ENCODE results near the gene METTL27.
A peak's percentile ranks its signal among the peaks of the same experiment; 100 is the strongest.
"Not testable (repeated sequence)": the region's sequence is repeated elsewhere in the genome, so short reads cannot be mapped to it uniquely, and the experiment has no call there.

METTL27 gene

DNA sequence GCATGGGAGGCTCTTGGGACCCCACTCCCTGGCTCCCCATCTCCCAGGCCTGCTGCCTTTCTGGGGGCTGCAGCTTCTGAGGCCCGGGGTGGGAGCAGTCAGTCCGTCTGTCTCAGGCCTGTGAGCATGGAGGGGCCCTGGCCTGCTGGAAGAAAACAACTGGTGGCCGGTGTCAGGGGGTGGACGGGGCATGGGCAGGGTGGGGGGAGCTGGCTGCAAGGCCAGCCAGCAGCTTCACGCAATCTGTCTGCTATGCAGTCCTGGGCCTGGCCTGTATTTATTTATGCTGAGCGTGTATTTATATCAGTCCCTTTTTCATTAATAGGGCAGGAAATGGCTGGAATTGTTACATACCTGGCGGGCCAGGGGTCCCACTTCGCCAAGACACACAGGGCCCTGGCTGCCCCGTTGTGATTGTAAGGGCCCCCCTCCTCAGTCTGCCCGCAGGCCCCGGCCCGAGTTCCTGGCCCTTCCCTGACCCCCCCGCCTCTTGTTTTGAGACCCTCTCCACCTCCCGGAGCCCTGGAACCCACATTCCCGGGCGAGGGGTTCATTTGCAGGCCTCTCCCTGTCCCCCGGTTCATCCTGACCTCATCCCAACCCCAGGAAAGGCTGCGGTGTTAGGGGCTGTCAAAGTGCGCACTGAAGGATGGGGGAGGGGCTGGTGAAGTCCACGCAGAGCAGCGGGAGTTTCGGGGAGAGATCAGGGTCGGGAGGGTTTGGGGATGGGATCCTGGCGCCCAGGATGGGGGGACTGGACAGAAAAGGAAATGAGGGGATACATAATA, 26.9 kb upstream of the METTL27 start:
- DNase-seq: no peak

DNA sequence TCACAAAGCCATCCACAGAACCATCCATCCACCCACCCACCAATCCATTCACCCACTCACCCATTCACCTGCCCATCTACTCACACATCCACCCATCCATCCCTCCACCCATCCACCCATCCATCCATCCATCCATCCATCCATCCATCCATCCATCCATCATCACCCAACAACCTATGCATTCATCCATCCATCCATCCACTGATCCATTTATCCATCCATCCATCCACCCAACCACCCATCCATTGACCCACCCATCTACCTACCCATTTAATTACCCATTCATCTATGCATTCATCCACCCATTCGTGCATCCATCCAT, 24.1 kb upstream of the METTL27 start:
- DNase-seq: no peak

DNA sequence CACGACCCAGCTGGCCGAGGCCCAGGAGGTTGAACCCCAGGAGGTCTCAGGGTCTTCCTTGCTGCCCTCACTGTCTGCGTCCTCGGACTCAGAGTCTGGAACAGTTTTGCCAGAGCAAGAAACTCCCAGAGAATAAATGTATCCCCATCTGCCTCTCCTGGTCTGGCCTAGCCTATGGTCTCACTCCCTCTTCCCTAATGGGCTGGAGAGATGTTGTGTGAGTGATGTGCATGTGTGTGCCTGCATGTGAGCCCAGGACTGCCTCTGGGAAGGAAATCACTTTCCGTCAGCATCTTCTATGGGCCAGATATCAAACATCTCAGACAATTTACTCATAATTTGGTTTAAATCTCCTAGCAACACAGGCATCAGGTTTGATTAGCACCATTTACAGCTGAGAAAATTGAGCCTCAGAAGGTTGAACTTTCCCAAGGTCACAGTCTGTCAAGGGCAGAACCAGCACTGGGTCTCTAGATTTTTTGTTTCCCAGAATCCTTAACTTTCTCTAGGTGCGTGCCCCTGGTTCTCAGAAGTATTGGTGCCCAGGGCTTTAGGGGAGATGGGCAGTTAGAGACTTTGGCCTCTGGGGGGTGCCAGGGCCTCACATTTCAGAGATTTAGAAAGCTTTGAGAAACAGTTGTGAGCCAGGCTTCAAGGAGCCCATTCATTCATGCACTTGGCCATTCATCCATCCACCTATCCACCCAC, 23.6 kb upstream of the METTL27 start:
- DNase-seq: no peak

DNA sequence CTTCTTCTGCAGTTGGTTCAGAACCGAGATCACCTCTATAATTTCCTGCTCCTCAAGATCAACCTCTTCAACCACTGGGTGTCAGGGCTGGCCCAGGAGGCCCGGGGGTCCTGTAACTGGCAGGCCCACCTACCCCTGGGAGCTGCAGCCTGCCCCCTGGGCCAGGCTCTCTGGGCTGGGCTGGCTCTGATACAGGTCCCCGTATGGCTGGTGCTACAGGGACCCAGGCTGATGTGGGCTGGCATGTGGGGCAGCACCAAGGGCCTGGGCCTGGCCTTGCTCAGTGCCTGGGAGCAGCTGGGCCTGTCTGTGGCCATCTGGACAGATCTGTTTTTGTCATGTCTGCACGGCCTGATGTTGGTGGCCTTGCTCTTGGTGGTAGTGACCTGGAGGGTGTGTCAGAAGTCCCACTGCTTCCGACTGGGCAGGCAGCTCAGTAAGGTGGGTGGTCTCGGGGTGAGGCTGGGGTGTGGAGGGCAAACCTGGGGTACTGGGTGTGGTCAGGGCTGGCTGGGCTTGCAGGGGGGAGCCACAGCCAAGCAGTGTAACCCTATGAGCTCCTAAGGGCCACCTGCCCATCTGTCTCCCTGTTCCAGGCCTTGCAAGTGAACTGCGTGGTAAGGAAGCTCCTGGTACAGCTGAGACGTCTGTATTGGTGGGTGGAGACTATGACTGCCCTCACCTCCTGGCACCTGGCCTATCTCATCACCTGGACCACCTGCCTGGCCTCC, 22.8 kb upstream of the METTL27 start:
- DNase-seq: no peak

DNA sequence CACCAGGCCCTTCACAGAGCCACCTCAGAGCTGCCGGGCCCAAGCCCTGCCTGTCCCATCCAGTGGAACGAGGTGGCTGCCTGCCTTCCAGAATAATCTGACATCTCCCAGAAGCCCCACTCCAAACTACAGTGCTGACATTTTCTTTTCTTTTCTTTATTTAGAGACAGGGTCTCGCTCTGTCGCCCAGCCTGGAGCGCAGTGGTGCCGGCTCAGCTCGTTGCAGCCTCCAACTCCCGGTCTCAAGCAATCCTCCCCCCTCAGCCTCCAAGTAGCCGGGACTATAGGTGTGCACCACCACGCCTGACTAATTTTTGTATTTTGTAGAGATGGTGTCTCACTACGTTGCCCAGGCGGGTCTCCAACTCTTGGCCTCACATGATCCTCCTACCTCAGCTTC, 19.0 kb upstream of the METTL27 start:
- no peak for DNase-seq

DNA sequence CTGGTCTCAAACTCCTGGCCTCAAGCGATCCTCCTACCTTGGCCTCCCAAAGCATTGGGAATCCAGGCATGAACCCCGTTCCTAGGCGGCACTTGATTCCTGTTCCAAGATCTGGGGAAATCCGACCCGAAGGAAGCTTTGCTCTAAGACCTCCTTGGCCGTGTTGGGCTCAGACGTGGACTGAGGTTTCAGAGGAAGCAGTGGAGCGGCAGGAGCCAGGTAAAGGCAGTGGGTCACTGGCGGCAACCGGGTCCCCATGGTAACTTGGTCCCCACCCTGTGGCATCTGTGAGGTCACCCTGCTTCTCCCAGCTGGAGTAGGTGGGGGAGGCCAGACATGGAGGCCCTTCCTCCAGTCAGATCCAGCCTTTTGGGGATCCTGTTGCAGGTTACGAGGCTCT, 18.5 kb upstream of the METTL27 start, which contains the start of gene TMEM270:
Gene TMEM270 (plus strand): TSS at position 301 of the 400 bp plus-strand sequence. CDS start 36 bp downstream, at position 337.
- no peak for DNase-seq

DNA sequence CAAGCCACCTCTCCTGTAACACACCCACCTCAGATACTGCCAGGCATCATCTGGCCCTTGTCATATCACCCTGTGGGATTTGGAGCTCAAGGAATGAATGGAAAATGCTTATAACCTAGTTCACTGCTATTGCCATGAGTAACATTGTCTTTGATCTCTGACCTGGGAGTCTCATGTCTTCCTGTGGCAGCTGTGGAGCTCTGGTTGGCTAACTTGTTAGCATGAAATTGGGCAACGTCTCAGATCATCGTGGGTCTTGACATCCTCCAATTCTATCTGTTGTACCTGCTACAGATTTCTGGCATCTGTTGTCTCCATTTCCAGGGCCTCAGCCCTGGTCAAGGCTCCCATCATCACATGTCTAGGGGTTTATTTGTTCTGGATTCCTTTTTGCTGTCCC, 16.5 kb upstream of the METTL27 start:
- DNase-seq: no peak

DNA sequence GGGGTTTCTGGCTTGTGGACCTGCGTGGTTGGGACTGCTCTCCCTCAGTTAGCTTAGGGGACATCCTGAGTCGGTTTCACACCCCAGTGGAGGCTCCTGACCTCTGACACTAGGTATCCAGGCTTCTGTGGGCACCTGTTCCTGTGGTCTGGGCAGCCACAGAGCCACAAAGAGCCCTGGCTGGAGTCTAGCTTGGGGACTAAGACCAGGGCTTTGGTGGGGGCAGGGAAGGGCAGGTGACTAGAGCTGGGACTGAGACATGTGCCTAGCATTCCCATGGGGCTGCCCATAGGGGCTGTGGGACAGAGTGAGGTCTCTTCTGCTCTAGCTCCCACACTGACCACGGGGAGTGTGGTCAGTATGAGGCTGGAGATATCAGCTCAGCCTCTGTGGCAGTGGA, 14.6 kb upstream of the METTL27 start:
- DNase-seq: no peak

DNA sequence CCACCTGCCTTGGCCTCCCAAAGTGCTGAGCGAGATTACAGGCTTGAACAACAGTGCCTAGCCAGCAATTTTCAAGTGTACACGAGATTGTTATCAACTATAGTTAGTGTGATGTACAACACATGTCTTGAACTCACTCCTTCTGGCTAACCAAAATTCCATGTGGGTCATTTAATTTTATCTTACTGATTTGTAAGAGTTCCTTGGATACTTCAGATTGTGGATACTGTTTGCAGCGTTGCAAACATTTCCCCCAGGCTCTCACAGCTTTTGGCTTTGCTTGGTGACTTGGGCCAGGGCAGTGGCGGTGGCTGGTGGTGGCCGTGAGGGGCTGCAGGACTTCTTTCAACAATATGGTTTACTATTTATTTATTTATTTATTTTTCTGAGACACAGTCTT, 10.2 kb upstream of the METTL27 start:
- no peak for DNase-seq

DNA sequence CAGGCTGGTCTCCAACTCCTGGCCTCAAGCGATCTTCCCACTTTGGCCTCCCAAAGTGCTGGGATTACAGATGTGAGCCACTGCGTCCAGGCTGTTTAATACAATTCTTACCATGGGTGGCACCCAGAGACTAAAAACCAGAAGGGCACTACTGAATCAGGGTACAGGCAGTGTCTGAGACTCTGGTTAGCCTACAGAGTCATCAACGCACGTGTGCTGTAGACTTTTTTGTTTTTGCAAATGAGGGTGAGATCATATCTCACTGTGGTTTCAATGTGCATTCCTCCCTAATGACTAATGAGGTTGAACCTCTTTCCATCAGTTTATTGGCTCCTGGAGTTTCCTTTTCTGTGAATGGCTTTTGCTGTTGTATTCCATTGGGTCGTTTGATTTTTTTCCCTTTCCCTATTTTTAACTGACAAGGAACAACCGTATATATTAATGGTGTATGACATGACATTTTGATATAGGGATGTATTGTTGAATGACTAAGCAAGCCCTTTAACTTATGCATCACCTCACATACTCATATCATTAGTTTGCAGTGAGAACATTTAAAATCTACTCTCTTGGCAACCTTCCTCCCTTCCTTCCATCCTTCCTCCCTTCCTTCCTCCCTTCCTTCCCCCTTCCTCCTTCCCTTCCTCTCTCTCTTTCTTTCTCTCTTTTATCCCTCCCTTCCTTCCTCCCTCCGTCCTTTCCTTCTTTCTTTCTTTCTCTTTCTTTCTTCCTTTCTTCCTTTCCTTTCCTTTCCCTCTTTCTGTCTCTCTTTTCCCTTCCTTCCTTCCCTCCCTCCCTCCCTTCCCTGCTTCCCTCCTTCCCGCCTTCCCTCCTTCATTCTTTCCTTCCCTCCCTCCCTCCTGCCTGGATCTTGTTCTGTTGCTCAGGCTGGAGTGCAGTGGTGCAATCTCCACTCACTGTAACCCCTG, 9.4 kb upstream of the METTL27 start:
- peak; percentile 31 for DNase-seq

DNA sequence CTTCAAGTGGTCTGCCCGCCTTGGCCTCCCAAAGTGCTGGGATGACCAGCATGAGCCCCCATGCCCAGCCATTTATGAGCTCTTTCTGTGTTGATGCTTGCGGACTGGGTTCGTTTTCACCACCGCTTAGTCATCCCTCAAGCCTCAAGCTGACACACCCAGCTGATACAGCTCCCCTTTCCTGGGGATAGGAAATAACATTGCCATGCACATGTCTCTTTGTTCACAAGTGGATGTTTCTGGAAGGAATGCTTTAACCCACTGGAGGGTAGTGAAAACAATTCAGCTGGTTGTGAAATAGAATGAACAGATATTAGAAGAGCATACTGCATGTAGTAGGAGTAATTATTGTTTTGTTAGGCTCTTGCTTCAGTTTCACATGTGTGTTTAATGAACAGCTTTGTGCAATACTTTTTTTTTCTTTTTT, 8.5 kb upstream of the METTL27 start:
- DNase-seq: no peak

DNA sequence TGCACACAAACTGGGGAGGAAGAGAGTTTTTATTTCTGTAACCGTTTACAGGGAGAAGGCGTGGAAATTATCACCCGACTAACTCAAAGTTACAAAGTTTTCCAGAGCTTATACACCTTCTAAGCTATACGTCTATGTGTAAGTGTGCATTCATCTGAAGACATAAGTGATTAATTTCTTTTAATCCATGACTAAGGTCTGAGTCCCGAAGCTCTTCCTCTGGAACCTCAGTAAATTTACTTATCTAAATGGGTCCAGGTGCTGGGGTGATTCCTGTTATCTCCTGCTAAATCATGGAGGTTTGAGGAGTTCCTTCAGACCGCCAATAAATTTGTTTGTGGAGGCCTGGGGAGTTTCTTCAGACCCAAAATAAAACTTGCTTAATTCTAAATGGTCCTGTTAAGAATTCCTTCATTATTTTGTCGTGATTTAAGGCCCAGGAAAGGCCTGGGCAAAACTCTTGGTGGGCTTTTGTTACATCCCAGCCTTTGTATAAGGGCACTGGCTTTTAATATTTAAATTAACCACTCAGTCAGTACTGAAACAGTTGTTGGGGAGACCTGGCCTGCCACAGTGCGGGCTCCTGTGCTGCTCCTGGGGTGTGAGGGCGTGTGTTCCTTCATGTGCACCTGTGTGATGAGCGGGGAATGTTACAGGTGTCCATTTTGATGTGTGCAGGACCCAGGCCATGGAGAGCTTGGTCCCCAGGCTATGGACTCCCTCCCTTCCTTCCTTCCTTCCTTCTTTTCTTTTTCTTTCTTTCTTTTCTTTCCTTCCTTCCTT, 5.8 kb upstream of the METTL27 start:
- DNase-seq: no peak

DNA sequence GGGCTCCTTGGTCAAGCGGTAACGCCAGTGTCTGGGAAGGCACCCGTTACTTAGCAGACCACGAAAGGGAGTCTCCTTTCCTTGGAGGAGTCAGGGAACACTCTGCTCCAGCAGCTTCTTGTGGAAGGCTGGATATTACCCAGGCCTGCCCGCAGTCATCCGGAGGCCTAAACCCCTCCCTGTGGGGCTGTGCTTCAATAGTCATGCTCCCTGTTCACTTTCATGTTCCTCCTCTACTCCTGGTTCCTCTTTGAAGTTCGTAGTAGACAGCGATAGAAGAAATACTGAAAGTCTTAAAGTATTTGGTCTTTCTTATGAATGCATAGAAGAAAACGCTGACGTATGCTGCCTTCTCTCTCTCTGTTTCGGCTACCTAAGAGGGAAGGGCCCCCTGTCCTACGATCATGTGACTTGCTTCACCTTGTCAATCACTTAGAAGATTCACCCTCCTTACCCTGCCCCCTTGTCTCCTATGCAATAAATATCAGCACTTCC, 3.4 kb upstream of the METTL27 start:
- DNase-seq: not testable (repeated sequence)

DNA sequence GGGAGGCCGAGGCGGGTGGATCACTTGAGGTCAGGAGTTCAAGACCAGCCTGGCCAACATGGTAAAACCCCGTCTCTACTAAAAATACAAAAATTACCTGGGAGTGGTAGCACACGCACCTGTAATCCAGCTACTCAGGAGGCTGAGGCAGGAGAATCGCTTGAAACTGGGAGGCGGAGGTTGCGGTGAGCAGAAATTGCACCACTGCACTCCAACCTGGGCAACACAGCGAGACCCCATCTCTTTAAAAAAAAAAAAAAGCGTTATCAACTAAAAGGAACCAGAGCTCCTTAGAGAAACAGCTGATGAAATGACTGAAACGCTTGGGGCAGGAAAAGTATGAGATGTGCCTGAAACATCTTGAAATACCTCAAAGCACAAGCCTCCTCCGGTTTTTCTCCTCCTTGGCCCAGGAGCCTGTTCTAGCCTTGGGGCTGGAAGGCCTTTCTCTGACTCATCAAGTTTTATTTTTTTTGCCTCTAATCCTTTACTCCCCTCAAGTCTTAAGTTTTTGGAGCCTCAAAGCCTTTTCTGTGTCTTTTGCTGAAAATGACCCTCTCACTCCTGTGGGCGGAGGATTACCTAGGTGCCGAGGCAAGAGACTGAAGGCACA, 2.6 kb upstream of the METTL27 start:
- no peak for DNase-seq

DNA sequence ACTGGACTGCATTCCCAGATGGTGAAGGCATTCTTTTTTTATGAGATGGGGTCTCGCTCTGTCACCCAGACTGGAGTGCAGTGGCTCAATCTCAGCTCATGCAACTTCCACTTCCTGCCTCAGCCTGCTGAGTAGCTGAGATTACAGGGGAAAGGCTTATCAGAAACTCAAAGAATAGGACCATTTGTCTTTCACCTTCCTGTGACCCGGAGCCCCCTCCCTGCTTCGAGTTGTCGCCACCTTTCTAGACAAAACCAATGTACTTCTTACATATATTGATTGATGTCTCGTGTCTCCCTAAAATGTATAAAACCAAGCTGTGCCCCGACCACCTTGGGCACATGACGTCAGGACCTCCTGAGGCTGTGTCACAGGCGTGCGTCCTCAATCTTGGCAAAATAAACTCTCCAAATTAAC, 1.8 kb upstream of the METTL27 start:
- no peak for DNase-seq

DNA sequence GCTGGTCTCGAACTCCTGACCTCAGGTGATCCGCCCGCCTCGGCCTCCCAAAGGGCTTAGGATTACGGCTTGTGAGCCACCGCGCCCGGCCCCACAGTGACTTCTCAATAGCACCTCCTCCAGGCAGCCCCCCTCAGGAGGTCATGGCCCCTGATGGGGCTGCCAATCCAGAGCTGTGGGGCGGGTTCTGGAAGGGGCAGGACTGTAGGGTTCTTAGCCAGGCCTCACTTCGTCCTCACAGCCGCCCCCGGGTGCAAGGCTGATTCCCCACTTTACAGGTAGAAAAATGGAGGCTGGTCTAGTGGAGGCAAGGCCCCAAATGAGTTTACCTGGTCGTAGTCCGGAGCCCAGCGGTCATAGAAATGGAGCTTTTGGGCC, 638 bp downstream of the METTL27 start:
- no peak for DNase-seq

DNA sequence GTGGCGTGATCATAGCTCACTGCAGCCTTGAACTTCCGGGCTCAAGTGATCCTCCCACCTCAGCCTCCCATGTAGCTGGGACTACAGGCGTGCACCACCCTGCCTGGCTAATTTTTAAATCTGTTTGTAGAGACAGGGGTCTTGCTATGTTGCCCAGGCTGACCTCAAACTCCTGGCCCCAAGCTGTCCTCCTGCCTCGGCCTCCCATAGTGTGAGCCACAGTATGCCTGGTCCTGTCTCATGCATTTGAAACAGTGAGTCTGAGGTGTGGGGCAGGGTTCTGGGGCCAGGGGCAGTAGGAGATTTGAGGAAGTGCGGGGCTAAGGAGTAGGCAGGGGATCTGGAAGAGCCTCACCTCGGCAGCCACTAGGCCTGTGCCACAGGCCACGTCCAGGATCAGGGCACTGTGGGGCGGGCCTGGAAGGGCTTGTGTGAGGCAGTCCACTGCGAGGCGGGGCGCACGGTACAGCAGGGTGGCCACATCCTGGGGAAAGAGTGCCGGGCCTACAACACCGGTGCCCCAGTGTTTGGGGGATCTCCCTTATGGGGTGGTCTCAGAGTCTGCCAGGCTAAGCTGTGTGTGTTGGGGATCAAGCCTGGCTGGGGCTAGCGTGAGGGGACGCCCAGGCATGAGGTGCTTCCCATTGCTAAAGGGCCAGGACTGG, 1.5 kb downstream of the METTL27 start:
- DNase-seq: no peak

DNA sequence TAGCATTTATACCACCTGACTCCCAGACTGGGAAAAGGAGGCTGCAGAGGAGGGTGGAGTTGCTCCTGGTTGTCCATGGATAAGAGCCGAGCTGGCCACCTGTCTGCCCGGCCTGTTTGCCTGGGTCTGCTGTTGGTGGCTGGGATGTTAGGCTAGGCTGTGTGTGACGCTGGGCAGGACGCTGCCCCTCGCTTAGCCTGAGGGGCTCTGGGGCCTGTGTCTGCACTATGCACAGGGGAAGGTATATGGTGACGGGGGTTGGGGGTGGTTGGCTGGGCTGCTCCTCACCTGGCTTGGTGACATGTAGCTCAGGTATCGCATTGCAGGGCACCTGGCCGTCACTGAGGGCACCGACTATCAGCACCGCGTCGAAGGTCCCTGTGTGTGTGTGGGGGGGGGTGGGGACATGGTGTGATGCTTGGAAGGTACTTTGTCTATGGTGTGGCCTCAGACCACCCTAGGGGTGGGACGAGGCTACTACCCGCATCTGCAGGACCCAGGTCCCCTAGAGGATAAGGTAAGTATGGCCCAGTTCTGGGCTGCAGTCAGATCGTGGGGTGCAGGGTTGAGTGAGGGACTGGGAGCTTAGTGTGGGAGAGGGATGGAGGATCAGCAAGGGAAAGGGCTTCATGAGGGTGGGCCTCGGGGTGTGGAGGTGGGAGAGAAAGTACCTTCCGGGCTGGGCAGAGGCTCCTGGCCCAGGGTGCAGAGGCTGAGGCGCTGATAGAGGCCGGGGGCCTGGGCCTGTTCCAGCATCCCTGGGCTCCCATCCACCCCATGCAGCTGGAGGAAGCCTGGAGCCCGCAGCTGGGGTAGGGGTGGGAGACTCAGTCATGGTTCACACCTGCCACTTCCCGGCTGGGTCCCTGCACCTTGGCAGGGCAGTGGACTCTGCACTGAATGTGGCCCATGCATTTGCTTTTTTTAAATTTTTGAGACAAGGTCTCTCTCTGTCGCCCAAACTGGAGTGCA, 2.3 kb downstream of the METTL27 start:
- no peak for DNase-seq

DNA sequence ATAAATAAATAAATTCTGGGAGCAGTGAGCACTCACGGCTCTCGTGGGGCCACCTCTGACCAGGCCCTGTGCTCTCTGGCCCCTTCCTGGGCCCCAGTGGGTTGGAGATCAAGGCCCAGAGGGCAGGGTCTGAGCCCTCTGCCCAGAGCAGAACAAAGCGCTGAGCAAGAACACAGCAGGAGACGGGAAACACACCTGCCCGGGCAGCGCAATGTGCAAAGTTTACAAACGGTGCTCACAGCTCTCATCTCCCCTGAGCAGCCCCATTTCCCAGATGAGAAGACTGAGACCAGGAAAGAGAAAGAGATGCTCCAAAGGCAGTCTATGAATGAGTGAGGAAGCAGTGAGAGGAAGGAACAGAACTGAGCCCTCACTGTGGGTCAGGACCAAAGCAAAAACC, 3.0 kb downstream of the METTL27 start:
- no peak for DNase-seq

Data from CD4-positive, alpha-beta T cell treated with Interleukin-17A for 1 hour (primary cell).